NCI-H774 (cell line): ENCODE results near the gene SMARCC1.

Experiments
- DNase-seq: peaks from one replicate; lab custom pipeline; 2025; lab: John Stamatoyannopoulos, UW

Gene SMARCC1

DNA sequence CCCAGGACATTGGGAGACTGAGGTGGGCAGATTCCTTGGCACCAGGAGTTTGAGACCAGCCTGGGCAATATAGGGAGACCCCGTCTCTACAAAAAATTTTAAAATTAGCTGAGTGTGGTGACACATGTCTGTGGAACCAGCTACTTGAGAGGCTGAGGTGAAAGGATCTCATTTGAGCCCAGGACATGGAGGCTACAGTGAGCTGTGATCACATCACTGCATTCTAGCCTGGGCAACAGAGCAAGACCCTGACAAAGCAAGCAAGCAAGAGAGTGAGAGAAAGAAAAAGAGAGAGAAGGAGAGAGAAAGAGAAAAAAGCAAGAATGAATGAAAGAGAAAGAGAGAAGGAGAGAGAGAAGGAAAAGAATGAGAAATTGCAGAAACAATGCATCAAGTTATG lies 150.9 kb downstream of the SMARCC1 start:
- no peak for DNase-seq

DNA sequence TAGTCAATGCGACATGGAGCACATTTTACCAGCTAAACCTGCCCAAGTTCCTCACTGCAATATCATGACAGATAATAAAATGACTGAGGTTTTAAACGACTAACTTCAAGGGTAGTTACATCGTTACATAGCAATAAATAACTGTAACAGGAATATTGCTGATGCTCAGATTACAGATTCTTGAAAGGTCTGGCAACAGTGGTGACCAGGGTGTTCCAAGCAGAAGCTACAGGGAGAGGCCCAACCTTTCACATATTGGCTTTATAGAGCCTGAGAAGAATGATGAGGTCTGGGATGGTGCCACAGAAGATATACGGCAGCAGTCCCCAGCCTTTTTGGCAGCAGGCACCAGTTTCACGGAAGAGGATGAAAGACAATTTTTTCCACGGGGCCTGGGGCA lies 151.9 kb downstream of the SMARCC1 start:
- DNase-seq: no peak

DNA sequence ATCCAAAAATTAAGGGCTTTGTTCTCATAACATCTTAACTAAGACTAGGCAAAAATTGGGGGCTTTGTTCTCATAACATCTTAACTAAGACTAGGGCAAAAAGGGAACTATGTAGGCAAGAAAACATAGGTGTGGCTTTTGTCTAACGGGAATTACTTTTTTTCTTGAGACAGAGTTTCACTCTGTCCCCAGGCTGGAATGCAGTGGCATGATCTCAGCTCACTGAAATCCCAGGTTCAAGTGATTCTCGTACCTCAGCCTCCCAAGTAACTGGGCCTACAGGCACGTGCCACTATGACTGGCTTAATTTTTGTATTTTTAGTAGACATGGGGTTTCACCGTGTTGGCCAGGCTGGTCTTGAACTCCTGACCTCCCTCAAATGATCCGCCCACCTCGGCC lies 153.3 kb downstream of the SMARCC1 start:
- DNase-seq: no peak

GRCh38 chr3:47622671-47623461 lies 158.8 kb downstream of the SMARCC1 start:
- no peak for DNase-seq

- DNase-seq: no peak
These were observed 164.3 kb downstream of the SMARCC1 start for GRCh38 chr3:47617086-47618010.

GRCh38 chr3:47614788-47615187 lies 166.9 kb downstream of the SMARCC1 start:
- no peak for DNase-seq

GRCh38 chr3:47613722-47614121 lies 168.0 kb downstream of the SMARCC1 start:
- DNase-seq: no peak

- DNase-seq: no peak
These were observed 168.8 kb downstream of the SMARCC1 start for GRCh38 chr3:47612879-47613278.

DNA sequence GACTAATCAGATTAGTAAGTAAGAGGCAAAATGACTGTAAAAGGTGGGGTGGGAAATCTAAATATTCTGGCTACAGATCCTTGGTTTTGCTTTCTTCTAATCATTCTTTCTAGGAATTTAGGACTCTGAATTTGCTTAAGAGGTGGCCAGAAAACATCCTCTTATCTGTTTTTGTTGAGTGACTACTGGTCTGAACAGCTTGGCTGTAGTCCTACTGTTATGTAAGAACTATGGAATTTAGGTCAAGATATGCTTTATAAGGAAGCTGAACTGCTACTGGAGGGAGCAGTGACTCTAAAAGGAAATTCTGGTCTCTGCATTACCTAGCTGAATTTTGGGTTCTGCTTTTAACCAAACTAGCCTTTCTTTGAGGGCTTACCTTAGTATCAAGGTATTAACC lies 169.5 kb downstream of the SMARCC1 start:
- DNase-seq: no peak

- no peak for DNase-seq
These were observed 170.1 kb downstream of the SMARCC1 start for GRCh38 chr3:47611576-47611975.

GRCh38 chr3:47610583-47610982 lies 171.1 kb downstream of the SMARCC1 start:
- no peak for DNase-seq

DNA sequence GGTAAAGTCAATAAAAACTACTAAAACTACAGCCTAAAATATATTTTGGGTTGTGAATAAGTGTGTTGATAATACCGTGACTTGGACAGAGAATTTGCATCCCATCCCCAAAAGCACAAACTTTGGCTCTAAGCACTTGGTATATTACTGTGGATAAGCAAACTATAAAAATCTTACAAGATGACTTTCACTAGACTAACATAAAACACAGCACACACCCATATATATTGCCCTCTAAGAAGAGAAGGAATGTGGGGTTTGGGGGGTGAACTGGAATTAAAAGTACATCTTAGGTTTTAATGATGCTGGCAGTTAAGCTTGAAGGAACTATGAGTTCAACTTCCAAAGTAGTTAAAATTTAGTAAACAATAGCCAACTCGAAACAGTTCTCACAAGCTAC lies 174.4 kb downstream of the SMARCC1 start:
- no peak for DNase-seq

- no peak for DNase-seq
These were observed 175.5 kb downstream of the SMARCC1 start for GRCh38 chr3:47606165-47606564.

GRCh38 chr3:47605652-47606051 lies 176.0 kb downstream of the SMARCC1 start:
- no peak for DNase-seq

DNA sequence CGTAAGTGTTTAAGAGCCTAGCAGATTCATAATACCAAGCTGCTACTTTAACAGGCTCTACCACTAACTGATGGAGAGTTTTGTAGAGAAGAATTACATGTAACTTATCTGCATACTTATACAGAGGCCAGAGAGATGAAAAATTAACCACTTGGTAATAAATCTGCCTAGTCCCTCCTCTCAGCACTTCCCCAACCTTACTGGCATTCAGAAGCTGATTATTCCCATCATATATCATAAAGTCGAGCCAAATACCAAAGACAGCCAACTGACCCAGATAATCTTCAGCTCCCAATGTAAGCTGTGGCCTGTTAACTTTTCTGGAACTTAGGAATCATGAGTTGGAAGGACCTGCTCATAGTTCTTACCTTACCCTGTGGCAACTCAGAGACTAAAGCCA lies 177.5 kb downstream of the SMARCC1 start:
- no peak for DNase-seq

- DNase-seq: no peak
These were observed 178.4 kb downstream of the SMARCC1 start for GRCh38 chr3:47603332-47603731.

DNA sequence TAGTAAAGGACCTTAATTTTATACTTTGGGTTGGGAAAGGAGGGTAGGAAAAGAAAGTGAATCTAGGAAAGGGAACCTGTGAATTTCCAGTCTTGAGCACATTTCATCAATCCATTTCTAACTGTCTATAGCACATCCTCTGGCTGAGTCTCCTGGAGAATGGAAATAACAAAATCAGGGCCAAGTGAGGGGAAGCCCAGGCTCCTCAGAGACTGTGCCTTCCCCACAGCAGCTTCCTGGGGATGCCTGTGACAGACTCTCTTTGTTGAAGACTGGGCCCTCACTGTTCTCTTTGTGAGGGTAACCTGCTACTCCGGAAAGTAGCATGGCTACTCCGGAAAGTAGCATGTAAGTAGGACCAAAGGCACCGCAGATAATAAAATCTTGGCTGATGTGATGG lies 180.4 kb downstream of the SMARCC1 start:
- no peak for DNase-seq

- DNase-seq: no peak
These were observed 186.9 kb downstream of the SMARCC1 start for GRCh38 chr3:47594792-47595191.

- DNase-seq: no peak
These were observed 189.5 kb downstream of the SMARCC1 start for GRCh38 chr3:47592066-47592795.

GRCh38 chr3:47590216-47590615 lies 191.5 kb downstream of the SMARCC1 start:
- DNase-seq: no peak

DNA sequence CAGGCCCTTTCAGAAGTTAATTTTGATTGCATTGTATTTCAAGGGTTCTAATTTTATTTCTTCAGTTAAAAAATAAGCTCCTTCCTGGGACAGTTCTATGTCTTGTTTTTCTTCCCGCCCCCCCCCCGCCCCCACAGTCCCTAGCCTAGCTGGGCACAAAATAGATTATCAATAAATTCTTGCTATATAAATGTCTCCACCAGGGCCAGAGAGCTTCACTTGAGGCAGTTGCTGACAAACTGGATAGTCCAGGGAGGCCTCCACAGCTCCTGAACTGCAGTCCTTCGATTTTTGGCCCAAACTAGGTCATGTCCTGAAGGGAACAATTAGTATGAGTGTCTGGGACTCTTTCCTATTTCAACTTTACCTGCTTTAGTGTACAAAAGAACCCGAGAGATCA lies 193.1 kb downstream of the SMARCC1 start:
- no peak for DNase-seq

- no peak for DNase-seq
These were observed 193.6 kb downstream of the SMARCC1 start for GRCh38 chr3:47588053-47588452.
